HG03439 (cell line): ENCODE results near the gene NEAT1.

Experiments used
- ATAC-seq: cut with Tn5 transposase; IDR thresholded peaks from one replicate; pipeline ENCODE4 v1.9.1; 2021; ENCODE audit warnings: mild to moderate bottlenecking, moderate library complexity; ENCODE audit not compliant: unreplicated experiment

The NEAT1 gene

GRCh38 chr11:65433657-65434056 is 11.1 kb downstream of the NEAT1 start:
- no peak for ATAC-seq

GRCh38 chr11:65434057-65434666 is 11.6 kb downstream of the NEAT1 start:
- no peak for ATAC-seq

- no peak for ATAC-seq
Observed at GRCh38 chr11:65434667-65435410, 12.2 kb downstream of the NEAT1 start.

- ATAC-seq = no peak
Observed at GRCh38 chr11:65435411-65435931, 12.9 kb downstream of the NEAT1 start.

- no peak for ATAC-seq
Observed at GRCh38 chr11:65435981-65436411, 13.4 kb downstream of the NEAT1 start.

GRCh38 chr11:65436412-65437032 is 13.9 kb downstream of the NEAT1 start:
- no peak for ATAC-seq

- no peak for ATAC-seq
Observed at GRCh38 chr11:65437436-65438227, 15.0 kb downstream of the NEAT1 start.

GRCh38 chr11:65438257-65439151 is 15.9 kb downstream of the NEAT1 start:
- ATAC-seq = no peak

- no peak for ATAC-seq
Observed at GRCh38 chr11:65439331-65440181, 17.0 kb downstream of the NEAT1 start.

- ATAC-seq = peak; percentile 30
Observed at GRCh38 chr11:65440831-65441499, 18.4 kb downstream of the NEAT1 start.

- no peak for ATAC-seq
Observed at GRCh38 chr11:65442842-65443331, 20.3 kb downstream of the NEAT1 start.

DNA sequence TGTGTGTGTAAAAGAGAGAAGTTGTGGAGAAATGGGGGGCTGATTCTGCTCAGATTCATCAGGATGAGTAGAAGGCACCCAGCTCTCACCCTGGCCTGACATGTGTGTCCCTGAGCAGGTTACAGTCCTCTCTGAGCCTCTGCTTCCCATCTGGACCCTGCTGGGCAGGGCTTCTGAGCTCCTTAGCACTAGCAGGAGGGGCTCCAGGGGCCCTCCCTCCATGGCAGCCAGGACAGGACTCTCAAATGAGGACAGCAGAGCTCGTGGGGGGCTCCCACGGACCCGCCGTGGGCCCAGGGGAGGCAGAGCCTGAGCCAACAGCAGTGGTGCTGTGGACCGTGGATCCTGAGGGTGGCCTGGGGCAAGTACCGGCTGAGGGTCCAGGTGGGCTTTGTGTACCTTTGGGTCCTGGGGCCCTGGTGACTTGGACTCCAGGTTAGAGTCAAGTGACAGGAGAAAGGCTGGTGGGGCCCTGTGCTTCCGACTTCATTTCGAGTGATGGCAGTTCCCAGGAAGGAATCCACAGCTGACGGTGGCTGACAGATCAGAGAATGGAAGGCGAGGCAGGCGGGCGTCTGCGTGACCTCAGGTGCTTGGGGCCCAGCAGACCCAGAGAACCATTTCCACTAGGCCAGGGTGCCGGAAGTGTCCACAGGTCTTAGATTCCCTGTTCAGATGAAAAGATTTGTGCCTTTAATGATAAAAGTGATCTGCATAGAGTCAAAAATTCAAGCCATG is 21.9 kb downstream of the NEAT1 start:
- no peak for ATAC-seq

DNA sequence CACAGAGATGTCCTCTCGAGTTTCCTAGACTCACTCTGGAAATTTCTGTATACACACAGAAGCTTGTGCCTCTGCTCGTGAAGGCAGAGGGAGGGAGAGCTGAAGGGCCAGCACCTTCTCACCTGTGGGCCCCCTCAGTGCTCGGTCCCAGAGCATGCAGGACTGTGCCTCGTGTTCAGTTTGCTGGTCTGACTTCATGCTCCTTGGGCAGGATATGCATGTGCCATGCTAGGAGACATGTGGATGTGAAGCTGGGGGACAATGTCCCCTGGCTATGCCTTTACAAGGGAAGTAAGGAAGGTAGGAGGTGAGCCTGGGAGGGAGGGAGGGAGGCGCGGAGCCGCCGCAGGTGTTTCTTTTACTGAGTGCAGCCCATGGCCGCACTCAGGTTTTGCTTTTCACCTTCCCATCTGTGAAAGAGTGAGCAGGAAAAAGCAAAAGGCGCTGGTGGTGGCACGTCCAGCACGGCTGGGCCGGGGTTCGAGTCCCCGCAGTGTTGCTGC is 22.6 kb downstream of the NEAT1 start:
- no peak for ATAC-seq

- no peak for ATAC-seq
Observed at GRCh38 chr11:65445604-65446445, 23.2 kb downstream of the NEAT1 start.

- ATAC-seq = no peak
Observed at GRCh38 chr11:65446446-65447277, 24.1 kb downstream of the NEAT1 start.

DNA sequence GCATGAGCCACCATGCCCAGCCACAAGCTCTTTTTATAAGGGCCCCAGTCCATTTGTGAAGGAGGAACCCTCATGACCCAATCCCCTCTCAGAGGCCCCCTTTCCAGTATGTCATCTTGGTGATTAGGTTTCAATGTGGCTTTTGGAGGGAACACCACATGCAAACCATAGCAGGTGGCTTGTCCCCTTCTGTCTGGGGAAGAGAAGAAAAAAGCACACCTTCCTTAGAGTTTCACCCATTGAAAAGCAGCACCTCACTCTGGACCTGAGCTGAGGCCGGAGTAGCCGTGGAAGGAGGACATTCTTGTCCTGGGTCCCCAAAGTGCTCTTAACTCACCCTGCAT is 25.4 kb downstream of the NEAT1 start:
- no peak for ATAC-seq
